ENCODE measurements around the gene ASB5. TPM values are rescaled to one million over a fixed set of nuclear protein-coding genes. Genes with fewer than 3 reads are reported as not detected.

Gene ASB5
- total RNA-seq, 1 experiment from 2014 or later, result not detected

- no TSS peak for BruUV-seq (replicated peaks)
These were observed 7.5 kb downstream of the ASB5 start for GRCh38 chr4:176261481-176261880.

GRCh38 chr4:176261018-176261417, 8.0 kb downstream of the ASB5 start:
- Mint-ChIP-seq H3K4me3 (ENCODE audit: low read depth, unreplicated experiment) (no peak overlapping the region), H3K9me3 (ENCODE audit: low read depth, unreplicated experiment) (no peaks in the 10 kb centered on the region), H3K27me3 (ENCODE audit: unreplicated experiment) (no peaks in the 10 kb centered on the region), H3K4me1 (ENCODE audit: low read depth, unreplicated experiment) (no peaks in the 10 kb centered on the region), H3K36me3 (ENCODE audit: insufficient read depth, unreplicated experiment) (no peaks in the 10 kb centered on the region), H3K27ac (ENCODE audit: unreplicated experiment) (no peak overlapping the region)
- CTCF ChIA-PET, result no interaction called here
- intact Hi-C loops (cut with micrococcal nuclease; ENCODE audit: unreplicated experiment), result no loop called here
- no peak for DNase-seq
- no peak for TF ChIP-seq CTCF (IDR thresholded peaks at IDR 0.05; ENCODE audit: unreplicated experiment)
- no TSS peak for BruUV-seq (replicated peaks)

More at GRCh38 chr4:176261481-176261880, 7.5 kb downstream of the ASB5 start:
- no peaks in the 10 kb centered on the region for H3K27me3 Mint-ChIP-seq (ENCODE audit: unreplicated experiment)
- H3K9me3 Mint-ChIP-seq (ENCODE audit: low read depth, unreplicated experiment), result no peaks in the 10 kb centered on the region
- no peaks in the 10 kb centered on the region for H3K4me1 Mint-ChIP-seq (ENCODE audit: low read depth, unreplicated experiment)
- intact Hi-C loops (cut with micrococcal nuclease; ENCODE audit: unreplicated experiment), result no loop called here
- H3K4me3 Mint-ChIP-seq (ENCODE audit: low read depth, unreplicated experiment), result no peak overlapping the region
- no peaks in the 10 kb centered on the region for H3K36me3 Mint-ChIP-seq (ENCODE audit: insufficient read depth, unreplicated experiment)
- no peak overlapping the region for H3K27ac Mint-ChIP-seq (ENCODE audit: unreplicated experiment)
- TF ChIP-seq CTCF (IDR thresholded peaks at IDR 0.05; ENCODE audit: unreplicated experiment), result no peak
- no peak for DNase-seq
- CTCF ChIA-PET, result no interaction called here

GRCh38 chr4:176259330-176260090, 9.5 kb downstream of the ASB5 start:
- no TSS peak for BruUV-seq (replicated peaks)

GRCh38 chr4:176258135-176258534, 10.9 kb downstream of the ASB5 start:
- Mint-ChIP-seq H3K4me1 (ENCODE audit: low read depth, unreplicated experiment) (no peaks in the 10 kb centered on the region), H3K27ac (ENCODE audit: unreplicated experiment) (no peak overlapping the region), H3K36me3 (ENCODE audit: insufficient read depth, unreplicated experiment) (no peaks in the 10 kb centered on the region), H3K27me3 (ENCODE audit: unreplicated experiment) (no peaks in the 10 kb centered on the region), H3K9me3 (ENCODE audit: low read depth, unreplicated experiment) (no peaks in the 10 kb centered on the region), H3K4me3 (ENCODE audit: low read depth, unreplicated experiment) (no peak overlapping the region)
- no TSS peak for BruUV-seq (replicated peaks)
- intact Hi-C loops (cut with micrococcal nuclease; ENCODE audit: unreplicated experiment), result no loop called here
- CTCF ChIA-PET, result no interaction called here
- no peak for DNase-seq
- TF ChIP-seq CTCF (IDR thresholded peaks at IDR 0.05; ENCODE audit: unreplicated experiment), result no peak

More at GRCh38 chr4:176259330-176260090, 9.5 kb downstream of the ASB5 start:
- CTCF ChIA-PET, result no interaction called here
- no peak overlapping the region for H3K4me3 Mint-ChIP-seq (ENCODE audit: low read depth, unreplicated experiment)
- no peak for TF ChIP-seq CTCF (IDR thresholded peaks at IDR 0.05; ENCODE audit: unreplicated experiment)
- no peaks in the 10 kb centered on the region for H3K27me3 Mint-ChIP-seq (ENCODE audit: unreplicated experiment)
- H3K9me3 Mint-ChIP-seq (ENCODE audit: low read depth, unreplicated experiment), result no peaks in the 10 kb centered on the region
- no peaks in the 10 kb centered on the region for H3K4me1 Mint-ChIP-seq (ENCODE audit: low read depth, unreplicated experiment)
- H3K27ac Mint-ChIP-seq (ENCODE audit: unreplicated experiment), result no peak overlapping the region
- H3K36me3 Mint-ChIP-seq (ENCODE audit: insufficient read depth, unreplicated experiment), result no peaks in the 10 kb centered on the region
- intact Hi-C loops (cut with micrococcal nuclease; ENCODE audit: unreplicated experiment), result no loop called here
- DNase-seq, result no peak
